Kidney capillary endothelial cell (primary cell): ENCODE data around the gene ACP6.
"Not testable (repeated sequence)": the region's sequence is repeated elsewhere in the genome, so short reads cannot be mapped to it uniquely, and the experiment has no call there.

Experiments
- DNase-seq: peaks from one replicate; pipeline ENCODE4 v3.0.0-alpha.2; 2018; ENCODE audit warnings: low spot score

Gene ACP6

GRCh38 chr1:147670319-147671001, at the start of gene ACP6:
Gene ACP6 (minus strand): TSS chr1:147670524. CDS start chr1:147670048, 476 bp downstream.
- peak; percentile 81 for DNase-seq

- no peak for DNase-seq
Measured at GRCh38 chr1:147719711-147720225, 49.4 kb upstream of the ACP6 start.

- DNase-seq: no peak
Measured at GRCh38 chr1:147719029-147719698, 48.8 kb upstream of the ACP6 start.

GRCh38 chr1:147717706-147718097, 47.4 kb upstream of the ACP6 start:
- no peak for DNase-seq

GRCh38 chr1:147717051-147717705, 46.9 kb upstream of the ACP6 start:
- DNase-seq: no peak

GRCh38 chr1:147712605-147713004, 42.3 kb upstream of the ACP6 start:
- DNase-seq: no peak

GRCh38 chr1:147700042-147701006, 30.0 kb upstream of the ACP6 start:
- DNase-seq: peak; percentile 56

- DNase-seq: no peak
Measured at GRCh38 chr1:147699686-147700041, 29.3 kb upstream of the ACP6 start.

- DNase-seq: no peak
Measured at GRCh38 chr1:147683163-147683763, 12.9 kb upstream of the ACP6 start.

GRCh38 chr1:147680608-147681235, 10.4 kb upstream of the ACP6 start:
- DNase-seq: not testable (repeated sequence)

- DNase-seq: not testable (repeated sequence)
Measured at GRCh38 chr1:147677681-147678080, 7.4 kb upstream of the ACP6 start.

- peak; percentile 28 for DNase-seq
Measured at GRCh38 chr1:147676311-147677085, 6.2 kb upstream of the ACP6 start.

- no peak for DNase-seq
Measured at GRCh38 chr1:147673816-147674215, 3.5 kb upstream of the ACP6 start.

GRCh38 chr1:147673406-147673805, 3.1 kb upstream of the ACP6 start:
- DNase-seq: no peak

GRCh38 chr1:147669469-147670318, 630 bp downstream of the ACP6 start:
- peak; percentile 19 for DNase-seq

- no peak for DNase-seq
Measured at GRCh38 chr1:147665521-147665920, 4.8 kb downstream of the ACP6 start.

GRCh38 chr1:147664206-147664605, 6.1 kb downstream of the ACP6 start:
- DNase-seq: no peak

GRCh38 chr1:147654511-147654910, 15.8 kb downstream of the ACP6 start:
- no peak for DNase-seq

- no peak for DNase-seq
Measured at GRCh38 chr1:147652306-147652705, 18.0 kb downstream of the ACP6 start.
